Kidney epithelial cell (primary cell): ENCODE measurements around the gene ST8SIA1. TPM values are rescaled to one million over a fixed set of nuclear protein-coding genes. Genes with fewer than 3 reads are reported as not detected.

Source experiments
- DNase-seq: peaks from one replicate; pipeline ENCODE4 v3.0.0-alpha.2; 2010; ENCODE audit warnings: low read depth
- H3K27me3 ChIP-seq: 2 replicates; pipeline ENCODE4 v1.6.0; 2011; ENCODE audit warnings: low read length; ENCODE audit not compliant: control insufficient read depth, insufficient read depth
- H3K36me3 ChIP-seq: 2 replicates; pipeline ENCODE4 v1.5.1; 2011; ENCODE audit warnings: low read length; ENCODE audit not compliant: control insufficient read depth, insufficient read depth
- H3K4me3 ChIP-seq: 2 replicates; pipeline ENCODE4 v1.5.1; 2011; ENCODE audit warnings: low read depth, mild to moderate bottlenecking, control low read depth, low read length
- CTCF ChIP-seq: IDR thresholded peaks from 2 replicates; pipeline ENCODE4 v1.5.1; 2011; ENCODE audit warnings: mild to moderate bottlenecking, moderate library complexity, low read length, control low read depth, inconsistent platforms; ENCODE audit not compliant: insufficient read depth, poor library complexity, severe bottlenecking
- total RNA-seq: library from RNA; depleted of rRNA; stranded (reverse); fragments of >200 nt; gene quantifications from 2 replicates; pipeline ENCODE4 v1.2.3, GENCODE V29; 2015

Gene ST8SIA1
- total RNA-seq, 1 donor from 2014 or later, result 0.21 TPM

- H3K27me3 ChIP-seq, result no peaks in the 10 kb centered on the region
- DNase-seq, result no peak
- no peaks in the 10 kb centered on the region for H3K36me3 ChIP-seq
- no peak for TF ChIP-seq CTCF
- no peak overlapping the region for H3K4me3 ChIP-seq
These were observed 35.1 kb downstream of the ST8SIA1 start for GRCh38 chr12:22299294-22299912.

- Histone ChIP-seq H3K4me3 (no peak overlapping the region), H3K27me3 (no peaks in the 10 kb centered on the region), H3K36me3 (no peaks in the 10 kb centered on the region)
- DNase-seq, result no peak
- TF ChIP-seq CTCF, result no peak
These were observed 45.3 kb downstream of the ST8SIA1 start for GRCh38 chr12:22289250-22289649.

GRCh38 chr12:22287776-22288621 lies 46.5 kb downstream of the ST8SIA1 start:
- H3K27me3 ChIP-seq, result no peaks in the 10 kb centered on the region
- DNase-seq, result no peak
- no peaks in the 10 kb centered on the region for H3K36me3 ChIP-seq
- no peak overlapping the region for H3K4me3 ChIP-seq
- no peak for TF ChIP-seq CTCF

- H3K36me3 ChIP-seq, result no peaks in the 10 kb centered on the region
These were observed 47.4 kb downstream of the ST8SIA1 start for GRCh38 chr12:22287101-22287500.

GRCh38 chr12:22286569-22286968 lies 47.9 kb downstream of the ST8SIA1 start:
- DNase-seq, result peak; percentile 80
- no peak for TF ChIP-seq CTCF
- H3K4me3 ChIP-seq, result no peak overlapping the region
- no peaks in the 10 kb centered on the region for H3K36me3 ChIP-seq
- no peaks in the 10 kb centered on the region for H3K27me3 ChIP-seq

More at GRCh38 chr12:22287101-22287500, 47.4 kb downstream of the ST8SIA1 start:
- no peak for DNase-seq
- Histone ChIP-seq H3K27me3 (no peaks in the 10 kb centered on the region), H3K4me3 (no peak overlapping the region)
- TF ChIP-seq CTCF, result no peak
